Hepatocyte (in vitro differentiated cells): ENCODE measurements around the gene TMEM250.

Source experiments
- EZH2 ChIP-seq: fragments of 200-600 bp; sonication (generic); IDR thresholded peaks from 2 replicates; pipeline ENCODE4 v1.6.1; 2016; ENCODE audit warnings: antibody characterized with exemption, mild to moderate bottlenecking, borderline replicate concordance
- EZH2phosphoT487 ChIP-seq: fragments of 200-600 bp; sonication (generic); IDR thresholded peaks from one replicate; pipeline ENCODE4 v1.6.1; 2018; ENCODE audit warnings: antibody characterized with exemption, mild to moderate bottlenecking, low read depth, moderate library complexity; ENCODE audit not compliant: unreplicated experiment, severe bottlenecking
- TF ChIP-seq, protein P1 (sequence below): fragments of 200-600 bp; sonication (generic); IDR thresholded peaks from 2 replicates; pipeline ENCODE4 v1.5.1; 2016; ENCODE audit warnings: antibody characterized with exemption, mild to moderate bottlenecking; ENCODE audit not compliant: poor library complexity

DNA sequence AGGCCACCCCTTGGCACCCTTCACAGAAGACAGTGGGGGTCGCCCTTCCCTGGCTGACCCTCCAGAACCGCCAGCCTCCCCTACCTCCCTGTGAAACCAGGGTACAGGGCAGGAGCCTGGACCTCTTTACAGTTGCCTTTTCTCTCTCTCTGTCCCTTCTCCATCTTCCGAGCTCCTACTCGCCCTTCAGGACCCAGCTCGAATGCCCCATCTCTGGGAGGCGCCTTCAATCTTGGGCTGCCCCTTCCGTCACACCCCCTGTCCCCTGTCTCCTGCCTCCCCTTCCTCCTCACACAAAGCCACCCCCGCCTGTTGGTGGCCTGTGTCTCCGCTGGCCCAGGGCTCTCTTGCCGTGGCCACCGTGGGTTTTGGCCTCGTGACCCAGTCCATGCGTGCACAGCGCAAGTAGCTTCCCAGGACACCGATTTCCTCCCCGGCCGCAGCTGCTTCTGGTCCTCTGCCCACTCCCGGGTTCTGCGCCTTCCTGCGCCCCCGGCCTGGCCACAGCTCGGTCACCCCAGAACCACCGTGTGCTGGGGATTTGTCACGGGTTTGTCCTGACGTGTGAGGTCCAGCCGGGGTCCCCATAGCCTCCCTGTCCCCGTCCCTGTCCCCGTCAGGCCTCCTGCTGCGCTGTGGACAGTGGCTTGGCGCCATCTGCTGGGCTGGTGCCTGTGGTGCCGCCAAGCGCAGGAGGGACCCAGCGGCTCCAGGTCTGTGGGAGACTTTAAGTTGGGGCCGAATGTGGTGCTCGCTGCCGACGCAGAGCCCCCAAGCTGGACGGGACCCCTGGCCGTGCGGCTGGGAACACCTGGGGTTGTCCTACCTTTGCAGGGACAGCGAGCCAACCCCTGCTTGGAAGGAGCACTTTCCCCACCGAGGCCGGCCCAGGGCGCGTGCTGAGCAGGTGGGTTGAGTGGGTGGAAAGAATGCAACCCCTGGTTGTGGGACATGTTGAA, 4.0 kb upstream of the TMEM250 start:
- TF ChIP-seq EZH2 (no peak), EZH2phosphoT487 (no peak)
- TF ChIP-seq, protein P1, sequence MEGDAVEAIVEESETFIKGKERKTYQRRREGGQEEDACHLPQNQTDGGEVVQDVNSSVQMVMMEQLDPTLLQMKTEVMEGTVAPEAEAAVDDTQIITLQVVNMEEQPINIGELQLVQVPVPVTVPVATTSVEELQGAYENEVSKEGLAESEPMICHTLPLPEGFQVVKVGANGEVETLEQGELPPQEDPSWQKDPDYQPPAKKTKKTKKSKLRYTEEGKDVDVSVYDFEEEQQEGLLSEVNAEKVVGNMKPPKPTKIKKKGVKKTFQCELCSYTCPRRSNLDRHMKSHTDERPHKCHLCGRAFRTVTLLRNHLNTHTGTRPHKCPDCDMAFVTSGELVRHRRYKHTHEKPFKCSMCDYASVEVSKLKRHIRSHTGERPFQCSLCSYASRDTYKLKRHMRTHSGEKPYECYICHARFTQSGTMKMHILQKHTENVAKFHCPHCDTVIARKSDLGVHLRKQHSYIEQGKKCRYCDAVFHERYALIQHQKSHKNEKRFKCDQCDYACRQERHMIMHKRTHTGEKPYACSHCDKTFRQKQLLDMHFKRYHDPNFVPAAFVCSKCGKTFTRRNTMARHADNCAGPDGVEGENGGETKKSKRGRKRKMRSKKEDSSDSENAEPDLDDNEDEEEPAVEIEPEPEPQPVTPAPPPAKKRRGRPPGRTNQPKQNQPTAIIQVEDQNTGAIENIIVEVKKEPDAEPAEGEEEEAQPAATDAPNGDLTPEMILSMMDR, result peak; percentile 97
